HuH-7 (cell line): ENCODE results near the gene SAT1.
A peak's percentile ranks its signal among the peaks of the same experiment; 100 is the strongest.
"Not testable (repeated sequence)": the region's sequence is repeated elsewhere in the genome, so short reads cannot be mapped to it uniquely, and the experiment has no call there.

Source experiments
- DNase-seq: peaks from one replicate; pipeline ENCODE4 v3.0.0; 2011; ENCODE audit warnings: low spot score

Gene SAT1

DNA sequence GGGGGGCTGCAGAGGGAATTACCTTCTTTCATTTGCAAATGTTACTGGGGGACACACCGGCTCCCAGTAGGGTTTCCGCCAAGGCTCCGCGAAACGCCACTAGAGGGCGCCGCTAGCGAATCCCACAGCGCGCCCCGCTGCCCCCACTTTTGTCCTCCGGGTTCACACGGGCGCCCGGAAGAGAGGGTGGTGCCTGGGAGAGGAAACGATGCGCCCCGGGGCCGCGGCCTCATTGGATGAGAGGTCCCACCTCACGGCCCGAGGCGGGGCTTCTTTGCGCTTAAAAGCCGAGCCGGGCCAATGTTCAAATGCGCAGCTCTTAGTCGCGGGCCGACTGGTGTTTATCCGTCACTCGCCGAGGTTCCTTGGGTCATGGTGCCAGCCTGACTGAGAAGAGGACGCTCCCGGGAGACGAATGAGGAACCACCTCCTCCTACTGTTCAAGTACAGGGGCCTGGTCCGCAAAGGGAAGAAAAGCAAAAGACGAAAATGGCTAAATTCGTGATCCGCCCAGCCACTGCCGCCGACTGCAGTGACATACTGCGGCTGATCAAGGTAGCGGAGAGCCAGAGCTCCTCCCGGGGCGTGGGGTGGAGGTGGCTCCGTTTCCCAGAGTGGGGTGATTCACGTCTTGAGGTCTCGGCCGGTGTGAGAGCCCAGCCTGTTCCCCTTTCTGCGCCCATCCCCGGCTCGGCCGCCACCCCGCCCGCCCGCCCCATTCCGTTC lies at the start of gene SAT1:
Gene SAT1, plus strand, starts transcription at position 311 of the 726 bp plus-strand sequence. Its CDS starts 179 bp downstream, at position 490.
- DNase-seq, result peak; percentile 70

GRCh38 chrX:23736030-23736429 lies 46.9 kb upstream of the SAT1 start:
- no peak for DNase-seq

DNA sequence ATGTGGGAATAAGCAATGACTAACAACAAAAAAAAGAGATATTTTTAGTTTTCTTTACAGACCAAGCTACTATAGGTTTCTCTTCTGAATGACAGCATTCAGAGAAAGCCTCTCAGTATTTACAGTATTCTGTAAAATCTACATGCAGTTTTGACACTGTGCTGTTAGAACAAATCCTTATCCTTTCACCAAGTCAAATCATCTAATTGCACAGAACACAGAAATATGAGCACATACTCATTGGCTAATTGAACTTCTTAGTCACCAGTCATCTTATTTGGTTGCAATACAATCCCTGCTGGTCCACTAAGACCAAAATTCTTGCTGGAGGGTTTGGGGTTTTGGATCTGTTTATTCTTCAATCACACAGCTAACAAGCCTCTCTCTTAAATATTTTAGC lies 45.6 kb upstream of the SAT1 start:
- DNase-seq, result no peak

- peak; percentile 8 for DNase-seq
These were observed 40.7 kb upstream of the SAT1 start for GRCh38 chrX:23742174-23742696.

DNA sequence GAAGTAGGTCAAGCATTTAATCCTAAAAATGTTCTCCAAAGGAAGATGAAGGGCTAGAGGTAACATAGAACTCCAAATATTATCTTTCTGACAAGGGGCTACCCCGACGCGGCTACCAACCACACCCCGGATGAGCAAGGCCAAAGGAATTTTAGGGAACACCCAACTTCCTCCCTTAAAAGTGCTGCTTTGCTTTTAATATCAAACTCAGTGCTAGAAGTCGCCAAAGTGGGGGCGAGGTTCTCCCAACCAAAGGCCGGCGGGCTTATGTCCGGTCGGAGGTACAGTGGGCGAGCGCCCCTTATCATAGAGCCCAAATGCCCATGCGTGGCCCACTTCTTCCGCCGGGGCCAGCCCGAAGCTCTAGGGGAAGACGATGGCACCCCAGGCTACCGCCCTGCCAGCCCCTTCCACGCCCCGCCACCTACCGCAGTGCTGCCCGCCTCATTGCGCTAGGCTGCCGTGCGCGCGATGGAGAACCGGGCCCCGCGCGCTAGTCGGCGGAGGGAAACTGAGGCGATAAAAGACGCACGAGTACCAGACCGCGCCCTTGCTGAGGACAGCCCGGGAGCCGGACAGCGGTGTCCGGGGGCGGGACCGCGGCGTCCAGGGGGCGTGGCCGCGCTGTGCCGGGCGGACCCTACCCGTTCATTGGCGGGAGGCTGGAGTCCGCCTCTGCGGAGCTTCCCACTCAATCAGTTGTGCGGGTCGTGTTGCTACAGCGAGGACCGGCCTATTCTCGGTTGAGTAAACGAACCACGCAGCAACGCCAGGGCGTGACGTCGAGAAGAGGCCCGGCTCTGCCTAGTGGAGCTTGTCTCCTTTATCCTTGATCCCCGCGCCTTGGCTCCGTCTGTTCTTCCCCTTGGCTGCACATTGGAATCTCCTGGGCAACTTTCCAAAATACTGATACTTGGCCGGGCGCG lies 40.0 kb upstream of the SAT1 start, which contains the start of gene ACOT9:
Gene ACOT9, minus strand, starts transcription at position 580 of the 926 bp plus-strand sequence. Its CDS starts 132 bp downstream, at position 448.
- DNase-seq, result peak; percentile 69

DNA sequence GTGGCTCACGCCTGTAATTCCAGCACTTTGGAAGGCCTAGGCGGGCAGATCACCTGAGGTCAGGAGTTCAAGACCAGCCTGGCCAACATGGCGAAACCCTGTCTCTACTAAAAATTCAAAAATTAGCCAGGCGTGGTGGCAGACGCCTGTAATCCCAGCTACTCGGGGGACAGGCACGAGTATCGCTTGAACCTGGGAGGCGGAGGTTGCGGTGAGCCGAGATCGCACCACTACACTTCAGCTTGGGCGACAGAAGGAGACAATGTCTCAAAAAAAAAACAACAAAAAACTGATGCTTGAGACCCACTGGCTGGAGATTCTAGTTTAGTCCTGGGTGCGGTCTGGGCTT lies 39.4 kb upstream of the SAT1 start:
- DNase-seq, result not testable (repeated sequence)

DNA sequence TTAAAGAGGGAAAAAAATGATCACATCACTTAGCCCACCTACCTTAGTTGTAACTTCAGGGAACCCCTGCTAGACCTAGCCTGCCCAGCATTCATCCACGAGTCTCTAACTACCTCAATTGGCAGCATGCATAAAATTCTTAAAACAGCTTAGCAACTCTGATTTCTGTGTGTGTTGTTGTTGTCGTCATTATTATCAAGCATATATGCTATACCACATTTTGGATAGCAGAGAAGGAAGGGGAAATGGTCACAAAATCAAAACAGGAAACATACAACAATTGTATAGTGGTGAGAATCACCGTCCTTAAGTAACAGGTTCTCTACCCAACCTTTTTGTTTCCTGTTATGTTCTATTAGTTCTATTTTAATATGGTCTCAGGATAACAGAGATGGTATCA lies 37.2 kb upstream of the SAT1 start:
- no peak for DNase-seq

- no peak for DNase-seq
These were observed 33.8 kb upstream of the SAT1 start for GRCh38 chrX:23749129-23749528.

GRCh38 chrX:23749576-23749975 lies 33.4 kb upstream of the SAT1 start:
- no peak for DNase-seq

DNA sequence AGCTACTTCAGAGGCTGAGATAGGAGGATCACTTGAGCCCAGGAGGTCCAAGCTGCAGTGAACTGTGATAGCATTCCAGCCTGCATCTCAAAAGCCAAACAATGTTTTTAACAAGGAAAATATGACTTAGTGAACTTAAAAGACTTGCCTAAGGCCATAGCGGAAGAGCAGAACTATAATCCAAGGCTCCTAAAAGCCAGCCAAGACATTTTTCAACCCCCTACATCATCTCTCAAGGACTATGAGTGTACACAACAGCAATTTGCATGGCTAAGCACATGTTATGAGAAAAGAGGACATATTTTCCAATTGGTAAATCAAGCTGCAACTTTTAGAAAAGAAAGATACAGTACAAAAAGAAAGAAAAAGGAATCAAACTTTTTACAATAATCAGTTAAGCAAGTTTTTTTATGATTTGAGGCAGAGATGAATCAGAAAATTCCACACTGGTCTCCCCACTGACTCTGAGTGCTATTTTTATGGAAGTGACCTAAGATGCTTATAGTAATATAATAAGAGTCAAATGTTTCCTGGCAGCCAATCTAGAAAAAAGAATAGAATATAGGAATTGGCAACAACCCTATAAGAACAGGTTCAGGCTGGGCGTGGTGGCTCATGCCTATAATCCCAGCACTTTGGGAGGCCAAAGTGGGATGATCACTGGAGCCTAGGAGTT lies 30.1 kb upstream of the SAT1 start:
- no peak for DNase-seq

DNA sequence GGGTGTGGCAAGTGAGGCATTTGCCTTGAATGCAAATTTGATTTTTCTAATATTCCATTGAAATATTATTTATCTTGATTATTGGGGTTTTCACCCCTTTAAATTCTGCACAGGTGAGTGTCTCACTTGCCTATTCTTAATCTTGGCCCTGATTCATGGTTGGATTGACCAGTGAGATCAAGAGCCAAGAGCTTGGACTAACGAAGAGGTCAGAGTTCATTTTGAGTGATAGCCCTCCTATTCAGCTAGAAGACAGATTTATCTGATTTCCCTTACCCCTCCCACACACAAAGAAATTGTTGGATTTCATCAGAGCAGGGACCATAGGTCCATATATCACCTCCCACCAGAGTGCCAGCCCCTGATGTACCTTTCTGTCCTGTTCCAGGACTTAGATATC lies 28.3 kb upstream of the SAT1 start:
- no peak for DNase-seq

DNA sequence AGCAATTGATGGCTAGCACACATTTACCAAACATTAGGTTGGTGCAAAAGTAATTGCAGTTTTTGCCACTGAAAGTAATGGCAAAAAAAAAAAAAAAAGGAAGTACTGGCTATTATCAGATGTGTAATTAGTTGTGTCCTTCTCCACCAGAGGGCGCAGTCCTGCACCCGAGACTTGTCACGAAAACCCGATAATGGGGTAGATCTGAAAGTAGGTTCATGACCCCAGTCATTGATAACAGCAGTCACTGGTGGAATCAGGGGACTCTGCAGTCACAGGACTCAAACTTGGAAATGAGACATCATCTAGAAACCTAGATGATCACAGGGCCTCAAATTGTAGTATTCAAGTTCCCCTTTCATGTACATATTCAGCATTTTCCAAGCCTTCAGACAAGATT lies 26.8 kb upstream of the SAT1 start:
- peak; percentile 28 for DNase-seq

DNA sequence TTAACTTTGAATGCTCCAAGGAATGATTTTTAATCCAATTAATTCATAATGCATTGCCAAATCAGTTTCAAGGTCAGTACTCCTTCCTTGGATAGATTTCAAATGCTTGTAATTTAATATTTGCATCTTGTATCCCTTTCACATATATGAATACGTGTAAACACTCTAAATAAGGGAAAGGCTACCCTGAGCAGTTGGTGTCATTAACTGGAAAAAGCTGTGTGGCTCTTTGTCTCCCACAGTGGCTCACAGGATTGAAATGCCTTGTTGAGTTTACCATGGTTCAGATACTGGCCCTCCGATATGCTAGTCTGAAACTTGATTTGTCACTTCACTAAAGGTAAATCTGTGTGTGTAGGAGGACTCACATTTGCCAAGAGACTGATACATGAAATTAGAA lies 23.2 kb upstream of the SAT1 start:
- no peak for DNase-seq

DNA sequence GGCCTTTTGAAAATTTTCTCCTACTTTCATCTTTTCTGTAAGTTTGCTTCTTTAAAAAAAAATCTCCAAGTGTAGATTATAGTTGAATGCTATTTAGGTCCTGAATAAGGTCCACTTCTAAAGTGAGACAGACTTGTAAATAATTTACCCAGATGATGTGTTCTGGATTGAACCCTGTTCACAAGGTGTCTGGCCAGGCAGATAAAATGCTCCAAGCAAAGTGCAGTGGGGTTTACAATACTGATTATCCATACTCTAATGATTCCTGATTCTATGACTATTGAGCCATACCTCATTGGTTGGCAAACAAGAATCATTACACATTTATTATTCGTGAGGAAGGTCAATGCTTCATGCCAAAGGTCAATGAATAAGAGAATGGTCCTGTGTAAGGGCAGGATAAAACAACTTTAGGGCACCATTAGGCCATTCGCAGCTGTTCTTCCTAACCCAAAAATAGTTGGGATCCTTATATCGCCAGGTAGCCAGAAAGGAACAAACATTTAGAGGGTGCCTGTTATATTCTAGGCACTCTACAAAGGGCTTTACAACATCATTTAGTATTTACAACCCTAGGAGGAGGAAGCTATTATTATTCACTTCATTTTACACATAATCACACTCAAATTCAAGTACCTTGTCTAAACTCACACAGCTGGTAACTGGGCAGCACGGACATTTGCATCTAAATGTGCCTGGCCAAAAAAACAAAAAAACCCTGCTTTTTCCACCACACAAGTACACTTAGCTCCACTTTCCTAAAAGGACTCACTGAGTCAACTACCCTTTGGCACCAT lies 18.6 kb upstream of the SAT1 start:
- no peak for DNase-seq

GRCh38 chrX:23765449-23765848 lies 17.5 kb upstream of the SAT1 start:
- no peak for DNase-seq

- DNase-seq, result no peak
These were observed 17.1 kb upstream of the SAT1 start for GRCh38 chrX:23765868-23766267.

GRCh38 chrX:23766650-23767551 lies 16.1 kb upstream of the SAT1 start:
- DNase-seq, result no peak

DNA sequence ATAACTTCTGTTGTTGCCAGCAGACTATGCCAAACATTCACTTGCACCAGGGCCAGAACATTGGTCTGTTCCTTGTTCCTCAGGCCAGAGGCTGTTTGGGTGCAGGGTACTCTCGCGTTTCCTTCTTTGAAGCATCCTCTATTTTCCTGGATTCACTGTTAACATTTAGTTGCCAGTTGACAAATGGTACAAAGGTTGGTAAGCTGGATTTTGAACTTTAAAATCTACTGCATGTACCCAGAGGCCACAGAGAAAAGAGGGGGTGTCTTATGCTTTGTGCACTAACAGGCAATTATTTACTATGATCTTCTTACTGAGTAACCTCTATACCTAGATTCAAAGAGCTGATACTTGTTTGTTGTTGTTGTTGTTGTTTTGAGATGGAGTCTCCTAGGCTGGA lies 12.8 kb upstream of the SAT1 start:
- DNase-seq, result no peak

- DNase-seq, result not testable (repeated sequence)
These were observed 11.9 kb upstream of the SAT1 start for GRCh38 chrX:23771086-23771485.

DNA sequence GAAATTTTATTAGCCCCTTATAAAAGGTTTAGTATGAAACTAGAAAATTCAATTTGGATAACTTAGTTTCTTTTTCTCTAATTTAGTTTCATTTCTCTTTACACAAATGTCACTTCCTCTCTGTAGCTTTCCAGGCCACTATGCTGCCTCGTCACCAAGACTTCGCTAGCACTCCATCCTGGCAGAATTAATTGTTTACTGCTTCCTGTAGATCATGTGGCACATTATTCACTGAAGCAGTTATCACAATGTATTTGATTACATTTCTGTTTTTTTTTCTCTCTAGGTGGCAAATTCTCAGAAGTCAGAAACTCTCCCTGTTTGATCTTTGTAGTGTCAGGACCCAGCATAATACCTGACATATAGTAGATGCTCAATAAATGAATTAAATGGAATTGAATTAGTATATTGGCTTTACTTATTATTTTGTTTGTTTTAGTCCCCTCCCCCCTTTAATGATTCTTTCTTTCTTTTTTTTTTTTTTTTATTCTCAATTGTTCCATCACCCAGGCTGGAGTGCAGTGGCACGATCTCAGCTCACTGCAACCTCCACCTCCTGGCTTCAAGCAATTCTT lies 9.3 kb upstream of the SAT1 start:
- DNase-seq, result no peak
